SK-N-SH (cell line): Measurements from ENCODE around the gene DEGS2. TPM values are rescaled to one million over a fixed set of nuclear protein-coding genes. Genes with fewer than 3 reads are reported as not detected.

Source experiments
- CTCF ChIA-PET: fragments of 300-600, 350-600 bp; formaldehyde crosslinking; extraction: SDS; loops from one replicate; lab custom pipeline; 2021; lab: Yijun Ruan, JAX
- POLR2A ChIA-PET: fragments of 350-600 bp; sonication (Branson Sonifier 250); formaldehyde crosslinking; extraction: SDS; loops from one replicate; lab custom pipeline; 2020; ENCODE audit warnings: antibody characterized with exemption, inconsistent platforms; lab: Yijun Ruan, JAX
- DNase-seq: peaks from one replicate; pipeline ENCODE4 v3.0.0; 2012
- H2AFZ ChIP-seq: fragments of 200-600 bp; sonication (generic); 2 replicates; pipeline ENCODE4 v1.8.1; 2016; ENCODE audit warnings: antibody characterized with exemption, mild to moderate bottlenecking, low read depth
- H3F3A ChIP-seq: fragments of 200-600 bp; sonication (generic); replicated peaks from 2 replicates; pipeline ENCODE3; 2016; ENCODE audit warnings: antibody characterized with exemption, mild to moderate bottlenecking; ENCODE audit not compliant: insufficient read depth
- H3K27ac ChIP-seq, 2 experiments: fragments of 200-500 bp in 1 of 2; fragments of 200-600 bp in 1 of 2; sonication (Bioruptor generic) in 1 of 2; sonication (generic), shearing (Covaris generic) in 1 of 2; 2 replicates each; pipeline versions ENCODE4 v1.5.1 to v1.6.1; 2014 to 2016; ENCODE audit warnings: low read depth in 2 of 2, inconsistent platforms in 1 of 2, low read length in 1 of 2, mild to moderate bottlenecking in 1 of 2, mixed read lengths in 1 of 2
- H3K27me3 ChIP-seq: fragments of 200-600 bp; sonication (generic), shearing (Covaris generic); 2 replicates; pipeline ENCODE4 v1.6.1; 2016; ENCODE audit warnings: mixed run types; ENCODE audit not compliant: insufficient read depth
- H3K36me3 ChIP-seq, 2 experiments: fragments of 200-500 bp in 1 of 2; fragments of 200-600 bp in 1 of 2; sonication (Bioruptor generic) in 1 of 2; sonication (generic) in 1 of 2; replicated peaks in 1 of 2; 2 replicates each; pipeline versions ENCODE3 to v1.5.1; 2014 to 2016; ENCODE audit warnings: low read length in 1 of 2, mild to moderate bottlenecking in 1 of 2; ENCODE audit not compliant: insufficient read depth in 2 of 2, control insufficient read depth in 1 of 2
- H3K4me1 ChIP-seq, 2 experiments: fragments of 200-500 bp in 1 of 2; fragments of 200-600 bp in 1 of 2; sonication (Bioruptor generic) in 1 of 2; sonication (generic), shearing (Covaris generic) in 1 of 2; 2 replicates each; pipeline versions ENCODE4 v1.5.1 to v1.6.1; 2014 to 2016; ENCODE audit warnings: low read depth in 1 of 2, low read length in 1 of 2, mixed run types in 1 of 2; ENCODE audit not compliant: insufficient read depth in 2 of 2, control insufficient read depth in 1 of 2
- H3K4me2 ChIP-seq: fragments of 200-600 bp; sonication (generic), shearing (Covaris generic); 2 replicates; pipeline ENCODE4 v1.6.1; 2017; ENCODE audit warnings: mixed run types
- H3K4me3 ChIP-seq, 2 experiments: fragments of 200-500 bp in 1 of 2; fragments of 200-600 bp in 1 of 2; sonication (Bioruptor generic) in 1 of 2; sonication (generic), shearing (Covaris generic) in 1 of 2; 2 replicates each; pipeline versions ENCODE4 v1.5.1 to v1.8.1; 2014 to 2016; ENCODE audit warnings: low read depth in 2 of 2, inconsistent platforms in 1 of 2, low read length in 1 of 2, mild to moderate bottlenecking in 1 of 2, mixed read lengths in 1 of 2, moderate library complexity in 1 of 2
- H3K79me2 ChIP-seq: fragments of 200-600 bp; sonication (generic); 2 replicates; pipeline ENCODE4 v1.8.1; 2017; ENCODE audit warnings: mild to moderate bottlenecking; ENCODE audit not compliant: insufficient read depth
- H3K9ac ChIP-seq: fragments of 200-600 bp; sonication (generic); 2 replicates; pipeline ENCODE4 v1.6.1; 2017; ENCODE audit warnings: mixed run types
- H3K9me2 ChIP-seq: fragments of 200-600 bp; sonication (generic); 2 replicates; pipeline ENCODE4 v1.6.1; 2017; ENCODE audit warnings: mixed run types
- H3K9me3 ChIP-seq: fragments of 200-600 bp; sonication (generic); 2 replicates; pipeline ENCODE4 v1.6.1; 2017; ENCODE audit warnings: mixed run types, mild to moderate bottlenecking, moderate library complexity
- H4K20me1 ChIP-seq: fragments of 200-600 bp; sonication (generic); 2 replicates; pipeline ENCODE4 v1.6.1; 2017; ENCODE audit warnings: mild to moderate bottlenecking, mixed run types; ENCODE audit not compliant: insufficient read depth
- EP300 ChIP-seq, 2 experiments: IDR thresholded peaks; 2 replicates each; pipeline versions ENCODE4 v1.4.0 to v1.6.1; 2012; ENCODE audit warnings: borderline replicate concordance in 1 of 2, low read depth in 1 of 2, low read length in 1 of 2
- FOSL2 ChIP-seq: IDR thresholded peaks from 2 replicates; pipeline ENCODE4 v1.4.0; 2012; ENCODE audit warnings: low read depth, mild to moderate bottlenecking, moderate library complexity, borderline replicate concordance
- GATA2 ChIP-seq: sonication (generic); formaldehyde crosslinking; IDR thresholded peaks from 2 replicates; pipeline ENCODE4 v1.5.0; 2020; ENCODE audit warnings: mild to moderate bottlenecking, missing genetic modification reagents
- MAX ChIP-seq: IDR thresholded peaks from 2 replicates; pipeline ENCODE4 v1.4.0; 2012; ENCODE audit warnings: low read depth
- MXI1 ChIP-seq: IDR thresholded peaks from 2 replicates; pipeline ENCODE4 v1.6.1; 2012; ENCODE audit warnings: mild to moderate bottlenecking, low read depth, low read length, improper control_type of control experiment
- NFIC ChIP-seq: IDR thresholded peaks from 2 replicates; pipeline ENCODE4 v1.4.0; 2012; ENCODE audit warnings: borderline replicate concordance
- NRF1 ChIP-seq: IDR thresholded peaks from 2 replicates; pipeline ENCODE4 v1.6.1; 2012; ENCODE audit warnings: low read depth, mild to moderate bottlenecking, low read length
- POLR2AphosphoS5 ChIP-seq: IDR thresholded peaks from 2 replicates; pipeline ENCODE4 v1.6.1; 2012; ENCODE audit warnings: low read depth, low read length
- RAD21 ChIP-seq: IDR thresholded peaks from 2 replicates; pipeline ENCODE4 v1.6.1; 2012; ENCODE audit warnings: mild to moderate bottlenecking, low read length
- RCOR1 ChIP-seq: fragments of 150-350 bp; IDR thresholded peaks from 2 replicates; pipeline ENCODE4 v1.6.1; 2017; ENCODE audit warnings: antibody characterized with exemption, low read length
- REST ChIP-seq: IDR thresholded peaks from 2 replicates; pipeline ENCODE4 v1.6.1; 2012; ENCODE audit warnings: mild to moderate bottlenecking, low read depth, low read length, moderate library complexity
- RFX5 ChIP-seq: IDR thresholded peaks from 2 replicates; pipeline ENCODE4 v1.6.1; 2012; ENCODE audit warnings: mild to moderate bottlenecking, improper control_type of control experiment, low read length
- TEAD4 ChIP-seq: IDR thresholded peaks from 2 replicates; pipeline ENCODE4 v1.4.0; 2012; ENCODE audit warnings: mild to moderate bottlenecking, borderline replicate concordance; ENCODE audit not compliant: insufficient read depth
- USF1 ChIP-seq: IDR thresholded peaks from 2 replicates; pipeline ENCODE4 v1.4.0; 2012; ENCODE audit warnings: low read depth, borderline replicate concordance
- YY1 ChIP-seq: IDR thresholded peaks from 2 replicates; pipeline ENCODE4 v1.4.0; 2012; ENCODE audit warnings: low read depth, mild to moderate bottlenecking
- WGBS: methylation state at CpG from one replicate; pipeline ENCODE4 v1.1.6; 2017; ENCODE audit warnings: low lambda C conversion rate; 5-methylcytosine and 5-hydroxymethylcytosine counted together
- polyA plus RNA-seq, 3 experiments: library from polyadenylated mRNA; depleted of rRNA; stranded (reverse); fragments of >200 nt; gene quantifications; 2 replicates each; pipeline ENCODE4 v1.2.3, GENCODE V29; 2012

Gene DEGS2
- polyA plus RNA-seq, 1 of the 3 experiments (the other 2 are of a cell fraction): 0.02 TPM

GRCh38 chr14:100203962-100204834, 44.8 kb upstream of the DEGS2 start:
- Histone ChIP-seq H3K4me1 (no peaks in the 10 kb centered on the region), H3K4me2 (no peak overlapping the region), H3K36me3 (no peaks in the 10 kb centered on the region), H3K27me3 (no peaks in the 10 kb centered on the region), H3K27ac (no peak overlapping the region), H3F3A (no peaks in the 10 kb centered on the region), H3K9me3 (no peaks in the 10 kb centered on the region), H4K20me1 (no peaks in the 10 kb centered on the region), H2AFZ (no peak overlapping the region), H3K9me2 (no peaks in the 10 kb centered on the region), H3K9ac (no peak overlapping the region), H3K79me2 (no peaks in the 10 kb centered on the region), H3K4me3 (no peak overlapping the region)
- CTCF ChIA-PET: interaction anchor here (1.2 to 3.1 kb wide), 3 partner anchors 9 to 11 kb away, joined by 3 to 21 read pairs (median 4); no protein-coding TSS in a partner anchor
- POLR2A ChIA-PET: no interaction called here
- 69% methylated on average over 4 of the region's 4 CpGs for WGBS
- no peak for TF ChIP-seq USF1
- no peak for TF ChIP-seq NRF1
- no peak for TF ChIP-seq REST
- no peak for TF ChIP-seq FOSL2
- no peak for TF ChIP-seq RAD21
- no peak for DNase-seq

- Histone ChIP-seq H3K4me2 (no peak overlapping the region), H3K27me3 (no peaks in the 10 kb centered on the region), H3K4me3 (no peak overlapping the region), H2AFZ (no peak overlapping the region), H4K20me1 (no peaks in the 10 kb centered on the region), H3K36me3 (no peaks in the 10 kb centered on the region), H3K4me1 (no peaks in the 10 kb centered on the region), H3K9me3 (no peaks in the 10 kb centered on the region), H3K9ac (no peak overlapping the region), H3K9me2 (no peaks in the 10 kb centered on the region), H3K27ac (no peak overlapping the region), H3K79me2 (no peaks in the 10 kb centered on the region), H3F3A (no peaks in the 10 kb centered on the region)
- CTCF ChIA-PET: interaction anchor here (1.0 to 3.1 kb wide), 4 partner anchors 8 to 11 kb away, joined by 3 to 21 read pairs (median 4); no protein-coding TSS in a partner anchor
- WGBS: 98% methylated on average over 4 of the region's 4 CpGs
- no peak for DNase-seq
- POLR2A ChIA-PET: no interaction called here
- TF ChIP-seq NFIC: no peak
- no peak for TF ChIP-seq REST
- no peak for TF ChIP-seq MXI1
- no peak for TF ChIP-seq RCOR1
- TF ChIP-seq RFX5: no peak
- TF ChIP-seq MAX: no peak
- no peak for TF ChIP-seq TEAD4
- TF ChIP-seq GATA2 (CRISPR knock-in tag): no peak
- no peak for TF ChIP-seq EP300 (IDR thresholded peaks at IDR 0.05; ENCODE audit: borderline replicate concordance in 1 of 2, low read depth in 1 of 2, low read length in 1 of 2)
- TF ChIP-seq YY1: no peak
- TF ChIP-seq NRF1: no peak
- no peak for TF ChIP-seq POLR2AphosphoS5
These were observed 43.7 kb upstream of the DEGS2 start for GRCh38 chr14:100203146-100203545.
